Left renal pelvis (tissue), 4 donors: ENCODE results near the gene C10orf90. TPM values are rescaled to one million over a fixed set of nuclear protein-coding genes. Genes with fewer than 3 reads are reported as not detected.

ENCODE experiments used
- DNase-seq, 4 donors: peaks; one replicate each; pipeline ENCODE4 v3.0.0-alpha.2; 2013; ENCODE audit warnings: low read depth in 4 of 4, low spot score in 3 of 4
- polyA plus RNA-seq, 4 donors: library from polyadenylated mRNA; unstranded; fragments of 120-200 nt; gene quantifications; one replicate each; pipeline ENCODE4 v1.2.1, GENCODE V29; 2013; ENCODE audit not compliant: insufficient read length in 4 of 4

C10orf90 gene
- polyA plus RNA-seq, 4 donors, result 0.23 to 0.86 (median 0.43) TPM

DNA sequence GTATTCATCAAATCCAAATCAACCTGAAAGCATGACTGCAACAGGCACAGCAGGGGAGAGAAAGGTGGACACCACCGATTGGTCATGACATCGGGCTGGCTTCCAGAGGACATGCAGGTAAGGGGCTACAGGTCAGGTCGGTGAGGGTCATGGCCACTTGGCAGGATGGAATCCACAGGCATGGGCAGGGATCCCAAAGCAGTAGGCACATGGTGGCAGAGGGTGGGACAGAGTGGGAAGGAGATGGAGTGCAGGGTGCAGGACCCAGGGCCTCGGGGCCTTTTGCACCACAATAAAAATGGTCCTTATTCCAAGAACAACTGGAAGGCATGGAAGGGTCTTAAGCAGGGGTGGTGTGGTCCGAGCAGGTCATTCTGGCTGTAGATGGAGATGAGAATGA, 33.0 kb downstream of the C10orf90 start:
- no peak for DNase-seq

DNA sequence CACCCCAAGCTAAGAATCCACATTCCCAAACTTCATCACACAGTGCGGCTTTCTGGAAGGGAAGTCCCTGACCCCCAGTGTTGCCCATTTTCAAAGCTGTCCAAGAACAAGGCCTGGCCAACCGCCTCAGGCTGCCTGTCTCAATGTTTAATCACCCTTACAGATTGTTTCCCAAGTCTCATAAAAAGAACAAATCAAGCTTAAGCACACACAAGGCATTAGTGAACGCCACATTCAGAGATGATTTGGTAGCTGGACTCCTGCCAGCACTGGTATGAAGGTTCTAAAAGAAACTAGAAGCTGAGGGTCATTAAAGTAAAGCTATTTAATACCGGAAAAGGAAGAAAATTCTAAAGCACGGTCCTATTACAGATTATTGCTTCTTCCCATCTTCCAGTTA, 35.6 kb downstream of the C10orf90 start:
- peak in 2 of 4 donors; percentile 16 to 29 for DNase-seq

DNA sequence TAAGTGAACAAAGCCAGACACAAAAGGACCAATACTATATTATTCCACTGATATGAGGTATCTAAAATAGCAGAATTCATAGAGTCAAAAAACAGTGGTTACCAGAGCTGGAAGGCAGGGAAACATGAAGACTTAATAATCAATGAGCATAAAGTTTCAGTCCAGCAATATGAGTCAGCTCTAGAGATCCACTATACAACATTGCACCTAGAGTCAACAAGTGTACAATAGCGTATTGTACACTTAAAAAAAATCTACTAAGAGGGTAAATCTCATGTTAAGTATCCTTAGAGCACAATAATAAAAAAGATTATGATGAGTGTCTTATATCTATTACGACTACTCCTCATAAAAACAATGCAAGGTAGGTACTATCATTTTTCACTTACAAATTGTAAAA, 36.1 kb downstream of the C10orf90 start:
- DNase-seq, result no peak

DNA sequence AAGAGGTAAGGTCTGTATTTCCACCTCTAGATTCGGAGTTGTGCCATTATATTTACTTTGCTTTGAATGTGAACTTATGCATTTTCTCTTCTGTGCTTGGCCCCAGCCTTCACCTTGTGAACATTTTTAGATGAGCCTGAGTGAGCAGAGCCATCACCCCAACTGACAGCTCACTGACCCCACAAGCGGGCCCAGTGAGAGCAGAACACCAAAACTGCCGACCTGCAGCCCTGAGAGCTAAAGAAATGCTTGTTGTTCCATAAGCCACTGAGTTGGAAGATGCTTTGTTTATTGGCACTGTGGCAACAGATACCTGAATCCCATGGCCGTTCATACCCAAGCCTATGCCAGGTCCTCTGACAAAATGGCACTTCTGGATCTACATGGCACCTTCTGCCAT, 37.8 kb downstream of the C10orf90 start:
- no peak for DNase-seq

DNA sequence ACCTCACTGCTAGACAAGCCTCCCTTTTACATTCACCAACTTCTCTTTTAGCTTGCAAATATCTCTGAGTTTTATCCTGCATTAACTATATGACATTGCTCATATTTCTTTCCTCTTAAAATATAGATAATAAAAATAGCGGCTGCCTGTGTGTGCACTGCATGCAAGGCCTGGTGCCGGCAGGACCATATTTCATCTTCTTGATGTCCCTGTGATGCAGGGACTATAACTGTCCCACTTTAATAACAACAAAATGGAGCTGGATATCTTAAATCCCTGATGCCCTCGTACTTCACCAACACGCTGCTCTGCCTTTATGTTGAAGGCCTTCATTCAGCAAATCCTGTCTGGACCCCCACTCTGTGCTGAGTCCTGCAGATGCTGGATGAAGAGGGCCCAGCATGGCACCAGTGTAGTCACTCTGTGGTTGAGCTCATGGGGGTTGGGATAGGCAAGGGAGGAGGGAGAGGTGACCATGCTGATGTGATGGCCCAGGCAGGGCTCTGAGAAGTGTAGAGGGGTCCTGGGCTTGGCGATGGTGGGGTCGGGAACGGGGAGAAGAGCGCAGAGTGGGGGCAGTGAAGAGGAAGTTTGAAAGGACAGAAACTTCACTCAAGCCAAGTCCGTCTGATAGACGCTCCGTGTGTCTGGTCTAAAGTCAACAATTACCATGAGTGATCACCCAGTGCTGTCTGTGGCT, 40.4 kb downstream of the C10orf90 start:
- DNase-seq, result no peak

DNA sequence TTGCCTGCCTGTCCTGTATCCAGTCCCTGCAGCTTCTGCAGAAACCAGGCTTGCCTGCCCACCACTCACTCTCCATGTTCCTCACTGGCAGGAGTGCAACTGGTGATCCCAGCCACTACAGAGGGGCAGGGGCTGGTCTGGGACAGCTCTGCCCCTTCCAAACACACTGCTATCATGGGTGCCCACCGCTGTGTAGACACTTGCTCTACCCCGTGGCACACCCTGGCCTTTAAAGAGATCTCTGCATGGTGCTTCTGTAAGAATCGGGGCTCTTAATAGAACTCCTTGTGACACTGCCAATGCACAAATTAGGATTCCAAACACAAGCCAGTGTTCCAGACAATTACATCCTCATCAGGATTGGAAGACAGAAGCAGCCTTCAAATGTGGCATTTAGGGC, 41.7 kb downstream of the C10orf90 start:
- DNase-seq, result no peak

DNA sequence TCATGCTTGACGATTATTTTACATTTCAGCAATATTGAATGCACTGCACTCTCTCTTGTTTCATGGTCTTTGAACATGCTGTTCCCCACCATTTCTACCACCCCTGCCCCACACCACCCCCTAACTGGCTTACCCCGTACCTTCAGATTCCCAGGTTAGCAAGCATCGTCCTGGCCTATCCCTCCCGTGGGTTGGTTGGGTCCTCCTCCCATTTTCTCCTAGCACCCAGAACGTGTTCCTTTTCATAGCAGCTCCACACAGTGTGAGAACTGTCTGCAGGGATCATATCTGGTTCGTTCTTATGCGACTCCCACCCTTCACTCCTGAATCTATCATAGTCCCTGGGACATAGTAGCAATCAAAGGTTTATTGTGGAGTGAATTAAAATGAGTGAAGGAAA, 48.6 kb downstream of the C10orf90 start:
- DNase-seq, result no peak

DNA sequence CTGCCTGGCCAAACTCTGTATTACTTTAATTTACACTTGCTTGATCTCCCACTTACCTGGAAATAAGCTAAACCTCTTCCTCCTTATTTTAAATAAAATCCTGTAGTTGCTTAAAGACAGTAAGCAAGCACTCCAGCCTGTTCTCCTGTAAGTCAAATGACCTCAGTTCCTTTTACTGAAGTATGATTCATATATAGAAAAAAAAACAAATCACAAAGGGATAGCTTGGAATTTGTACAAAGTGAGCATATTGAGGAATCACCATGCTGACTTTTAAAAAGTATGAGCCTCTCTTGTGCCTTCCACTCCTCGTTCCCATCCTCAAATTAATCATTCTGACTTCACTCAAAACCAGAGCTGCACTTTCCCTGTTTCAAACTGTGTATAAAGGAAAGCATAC, 52.0 kb downstream of the C10orf90 start:
- DNase-seq, result no peak

DNA sequence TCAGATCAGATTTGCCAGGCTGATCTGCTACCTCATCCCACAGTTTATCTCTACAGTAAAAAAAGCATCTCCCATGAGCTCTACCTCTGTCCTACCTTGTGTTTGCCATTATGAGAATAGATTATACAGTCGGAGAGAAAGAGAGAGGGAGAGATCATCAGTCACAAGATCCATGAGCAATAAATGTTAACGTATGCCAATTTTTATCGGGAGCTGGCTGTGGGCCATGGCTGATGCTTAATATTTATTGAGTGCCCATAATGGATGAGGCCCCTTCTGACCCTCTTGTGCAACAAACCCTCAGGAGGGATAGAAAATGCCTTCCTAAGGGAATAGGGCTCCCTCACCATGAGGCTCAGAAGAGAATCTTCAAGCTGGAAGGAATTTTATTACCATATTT, 52.8 kb downstream of the C10orf90 start:
- DNase-seq, result no peak

DNA sequence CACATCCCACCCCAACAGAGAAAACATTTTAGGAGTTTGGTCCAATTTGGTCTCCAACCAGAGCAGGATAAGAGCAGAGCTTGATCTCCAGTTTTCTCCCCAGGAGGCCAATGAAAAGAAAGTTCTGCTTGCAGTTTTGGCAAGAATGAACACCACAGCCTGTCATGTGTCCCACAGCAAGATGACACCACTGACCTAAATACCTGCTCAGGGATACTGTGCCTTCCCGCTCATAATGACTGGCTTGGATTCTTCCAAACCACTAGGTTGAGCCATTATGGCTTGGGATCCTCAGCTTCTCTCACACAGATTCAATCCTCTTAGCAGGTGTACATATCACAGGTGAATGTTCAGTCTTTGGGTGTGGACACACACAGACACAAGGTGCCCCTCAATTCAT, 53.3 kb downstream of the C10orf90 start:
- DNase-seq, result no peak

DNA sequence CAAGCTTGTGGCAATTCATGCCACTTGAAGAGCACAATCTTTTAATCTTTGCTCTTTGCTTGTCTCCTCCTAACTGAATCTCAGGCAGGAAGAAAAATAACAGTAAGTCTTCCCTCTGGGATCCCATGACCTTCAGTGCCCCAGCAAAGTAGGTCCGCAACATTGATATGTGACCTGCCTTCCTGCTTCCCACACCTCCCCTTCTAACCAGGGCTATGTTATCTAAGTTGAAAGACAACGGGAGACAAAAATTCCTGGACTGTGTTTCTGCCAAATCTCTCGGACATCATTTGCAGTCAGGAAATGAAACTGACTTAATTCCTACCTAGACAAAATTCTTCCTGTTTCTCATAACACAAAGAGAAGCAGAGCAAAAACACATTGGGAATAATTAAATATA, 53.8 kb downstream of the C10orf90 start:
- DNase-seq, result no peak

DNA sequence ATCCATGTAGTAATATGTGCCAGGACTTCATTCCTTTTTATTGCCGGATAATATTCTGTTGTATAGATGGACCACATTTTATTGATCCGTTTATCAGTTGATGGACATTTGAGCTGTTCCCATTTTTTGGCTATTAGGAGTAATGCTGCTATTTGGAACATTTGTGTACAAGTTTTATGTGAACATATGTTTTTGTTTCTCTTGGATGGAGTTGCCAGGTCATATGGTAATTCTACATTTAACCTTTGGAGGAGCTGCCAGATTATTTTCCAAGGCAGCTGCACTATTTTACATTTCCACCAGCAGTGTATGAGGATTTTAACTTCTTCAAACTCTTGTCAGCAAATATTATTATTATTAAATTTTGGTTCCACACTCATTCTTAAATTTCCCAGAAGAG, 59.2 kb downstream of the C10orf90 start:
- DNase-seq, result peak; percentile 16 to 36 (median 30)

DNA sequence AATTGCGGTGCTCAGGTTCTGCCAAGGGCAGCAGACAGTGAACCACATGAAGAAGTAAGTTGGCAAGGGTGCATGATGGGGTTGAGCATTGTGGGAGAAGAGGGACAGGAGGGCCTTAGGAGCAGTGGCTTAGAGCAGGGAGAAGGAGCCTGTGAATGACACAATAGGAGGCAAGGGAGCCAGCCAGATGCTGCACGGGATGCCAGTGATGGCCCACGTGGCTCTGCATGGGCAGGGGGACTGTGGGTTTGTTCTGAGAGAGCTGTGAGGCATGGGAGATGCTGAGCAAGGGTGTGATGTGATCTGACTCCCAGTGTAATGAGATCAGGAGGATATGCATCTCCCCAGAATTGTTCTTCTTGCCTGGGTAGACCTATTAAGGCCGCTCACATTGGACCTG, 60.9 kb downstream of the C10orf90 start:
- no peak for DNase-seq

DNA sequence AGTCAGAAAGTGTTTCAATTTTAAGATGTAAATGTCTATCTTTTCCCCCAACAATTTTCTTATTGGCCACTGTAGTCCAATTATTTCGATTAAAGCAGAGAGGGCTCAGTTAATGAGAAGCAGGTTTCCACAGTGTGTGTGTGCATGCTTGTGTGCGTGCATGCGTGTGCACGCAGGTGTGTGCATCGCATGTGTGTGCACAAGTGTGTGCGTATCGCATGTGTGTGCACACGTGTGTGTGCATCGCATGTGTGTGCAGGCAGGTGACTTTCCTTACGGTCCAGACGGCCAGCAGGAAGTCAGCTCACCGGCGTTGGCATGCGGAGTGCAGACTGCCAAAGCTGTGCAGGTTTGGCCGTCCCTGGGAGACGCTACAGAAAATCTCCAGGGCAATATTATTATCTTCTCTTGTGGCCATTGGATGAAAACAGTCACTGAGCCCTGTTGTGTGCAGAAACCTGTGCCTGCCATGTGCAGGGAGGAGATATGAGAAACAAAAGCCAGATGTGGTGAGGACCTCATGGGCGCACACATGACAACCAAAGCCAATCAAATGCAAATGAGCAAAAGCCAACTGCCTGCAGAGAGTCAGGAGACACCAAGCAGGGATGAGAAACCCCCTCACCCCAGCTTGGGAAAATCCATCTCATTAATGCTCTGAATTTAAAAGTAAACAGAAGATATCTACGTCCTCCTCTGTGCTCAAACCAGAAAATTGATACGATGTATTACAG, 70.4 kb downstream of the C10orf90 start:
- DNase-seq, result no peak

DNA sequence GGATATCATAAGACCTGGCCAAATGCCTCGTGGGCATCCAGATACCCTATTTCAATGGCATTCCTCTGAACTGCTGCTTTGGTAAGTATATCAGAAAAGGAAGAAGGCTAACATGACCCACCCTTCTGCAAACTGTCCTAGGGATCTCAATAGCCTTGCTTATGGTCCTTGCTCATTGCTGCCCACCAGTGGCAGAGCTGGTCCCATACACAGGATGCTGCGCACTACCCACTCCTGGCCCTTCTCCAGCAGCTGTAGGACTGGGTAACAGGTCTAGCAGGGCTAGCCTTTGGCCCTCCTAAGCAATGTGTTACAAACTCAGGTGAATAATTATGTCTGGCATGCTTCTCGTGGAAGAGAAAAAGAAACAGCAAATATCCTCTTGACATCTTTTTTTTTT, 72.5 kb downstream of the C10orf90 start:
- no peak for DNase-seq

DNA sequence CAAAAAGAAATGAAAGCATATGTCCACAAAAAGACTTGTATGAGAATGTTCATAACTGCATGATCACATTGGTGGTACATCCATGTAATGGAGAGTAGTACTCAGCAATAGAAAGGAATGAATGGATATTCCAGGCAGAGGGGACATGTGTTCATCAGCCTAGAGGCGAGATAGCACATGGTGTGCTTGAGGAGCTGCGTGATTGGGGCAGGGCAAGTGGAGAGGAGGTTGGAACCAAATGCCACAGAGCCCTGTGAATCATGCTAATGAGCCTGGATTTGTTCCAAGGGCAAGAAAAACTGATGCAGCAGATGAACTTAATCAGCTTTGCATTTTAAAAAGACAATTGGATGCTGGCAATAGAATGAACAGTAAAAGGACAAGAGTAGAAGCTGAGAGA, 73.3 kb downstream of the C10orf90 start:
- no peak for DNase-seq

DNA sequence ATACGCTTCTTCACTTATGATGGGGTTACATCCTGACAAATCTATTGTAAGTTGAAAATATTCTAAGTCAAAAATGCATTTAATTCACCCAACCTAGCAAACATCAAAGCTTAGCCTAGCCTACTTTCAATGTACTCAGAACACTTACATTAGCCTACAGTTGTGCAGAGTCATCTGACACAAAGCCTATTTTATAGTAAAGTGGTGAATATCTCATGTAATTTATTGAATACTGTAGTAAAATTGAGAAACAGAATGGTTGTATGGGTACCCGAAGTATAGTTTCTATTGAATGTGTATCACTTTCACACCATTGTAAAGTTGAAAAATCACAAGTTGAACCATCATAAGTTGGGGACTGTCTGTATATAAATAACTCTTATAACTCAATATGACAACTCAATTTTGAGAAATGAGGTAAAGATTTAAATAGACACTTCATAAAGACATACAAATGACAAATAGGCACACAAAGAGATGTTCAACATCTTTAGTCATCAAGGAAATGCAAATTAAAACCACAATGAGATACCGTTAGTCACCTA, 73.9 kb downstream of the C10orf90 start:
- DNase-seq, result no peak

DNA sequence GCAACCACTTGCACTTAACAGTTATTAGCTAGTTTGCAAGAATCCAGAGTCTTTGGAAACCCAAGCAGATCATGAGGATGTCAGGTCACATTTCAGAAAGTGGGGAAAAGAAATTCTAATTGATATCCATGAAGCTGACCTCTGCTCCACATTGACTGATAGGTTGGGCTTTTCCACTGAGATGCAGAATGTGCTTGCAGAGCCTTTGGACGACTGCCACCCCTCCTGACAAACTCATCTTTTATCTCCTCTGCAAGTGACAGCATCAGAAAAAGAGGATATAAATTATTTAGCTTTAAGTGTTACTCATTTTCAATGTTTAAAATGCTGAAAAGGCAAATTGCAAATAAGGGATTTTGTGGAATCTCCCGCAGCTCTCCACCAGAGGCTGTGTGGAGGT, 75.3 kb downstream of the C10orf90 start:
- no peak for DNase-seq

DNA sequence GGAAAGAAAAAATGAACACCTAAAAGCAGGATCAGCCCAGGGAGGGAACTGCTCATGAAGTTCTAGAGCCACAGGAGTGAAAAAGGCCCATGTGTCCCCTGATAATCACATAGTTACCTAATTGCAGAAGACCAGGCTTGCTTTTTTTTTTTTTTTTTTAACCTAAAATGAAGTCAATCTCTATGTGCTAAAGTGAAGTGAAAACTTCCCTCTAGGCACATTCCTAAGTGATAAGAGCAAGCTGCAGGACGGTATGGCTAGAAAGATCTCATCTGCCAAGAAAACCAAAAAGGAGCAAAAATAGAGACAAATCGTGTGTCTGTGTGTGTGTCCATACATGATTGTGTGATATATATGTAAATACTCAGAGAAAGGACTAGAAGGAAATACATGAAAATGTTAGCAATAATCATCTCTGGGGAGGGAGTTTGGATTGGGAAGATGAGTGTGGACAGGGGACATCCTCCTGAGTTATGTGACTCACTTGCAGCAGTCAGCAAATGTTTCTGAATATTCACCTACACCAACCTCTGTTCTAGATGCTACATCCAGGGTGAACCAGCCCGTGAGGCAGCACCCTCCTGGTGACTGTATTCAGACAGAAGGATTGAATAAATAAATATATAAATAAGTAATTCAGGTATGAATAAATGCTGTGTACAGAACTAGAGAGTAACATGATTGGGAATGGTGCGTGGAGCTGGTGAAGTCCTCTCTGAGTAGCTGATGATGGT, 76.4 kb downstream of the C10orf90 start:
- no peak for DNase-seq

DNA sequence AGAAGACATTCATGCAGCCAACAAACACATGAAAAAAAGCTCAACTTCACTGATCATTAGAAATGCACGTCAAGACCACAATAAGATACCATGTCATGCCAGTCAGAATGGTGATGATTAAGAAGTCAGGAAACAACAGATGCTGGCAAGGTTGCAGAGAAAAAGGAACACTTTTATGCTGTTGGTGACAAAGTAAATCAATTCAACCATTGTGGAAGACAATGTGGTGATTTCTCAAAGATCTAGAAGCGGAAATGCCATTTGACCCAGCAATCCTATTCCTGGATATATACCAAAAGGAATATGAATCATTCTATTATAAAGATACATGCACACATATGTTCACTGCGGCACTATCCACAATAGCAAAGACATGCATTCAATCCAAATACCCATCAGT, 77.6 kb downstream of the C10orf90 start:
- DNase-seq, result no peak

DNA sequence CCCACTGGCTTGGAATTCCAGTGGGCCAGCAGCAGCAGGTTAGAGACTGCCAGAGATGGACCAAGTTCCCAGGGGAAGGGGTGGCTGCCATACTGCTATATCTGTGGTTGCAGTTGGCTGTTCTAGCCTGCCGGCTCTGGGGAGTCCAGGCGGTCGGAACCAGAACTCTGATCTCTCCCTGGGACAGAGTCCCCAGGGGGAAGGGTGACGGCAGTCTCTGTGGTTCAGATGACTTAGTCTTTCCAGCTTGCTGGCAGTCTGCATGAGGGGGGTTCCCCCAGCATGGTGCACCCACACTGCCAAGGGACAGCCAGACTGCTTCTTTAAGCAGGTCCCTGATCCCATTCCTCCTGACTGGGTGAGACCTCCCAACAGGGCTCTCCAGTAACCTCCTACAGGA, 82.5 kb downstream of the C10orf90 start:
- DNase-seq, result no peak

DNA sequence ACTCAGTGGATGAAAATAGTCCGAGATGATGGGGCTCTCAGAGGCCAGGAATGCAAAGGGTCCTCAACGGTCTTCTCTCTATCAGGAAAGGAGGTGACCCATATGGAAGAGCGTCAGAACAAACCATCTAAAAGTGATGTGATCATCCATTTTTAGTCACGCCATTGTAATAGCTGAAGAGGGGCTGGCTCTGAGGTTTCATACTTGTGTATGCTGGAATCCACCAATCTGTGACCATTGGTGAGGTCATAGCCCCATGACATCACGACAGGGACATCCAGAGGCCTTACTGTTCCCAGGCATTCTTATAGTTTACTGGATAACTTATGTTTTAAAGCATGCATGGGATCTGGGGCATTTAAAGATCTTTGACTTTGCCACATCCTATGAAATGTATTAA, 83.6 kb downstream of the C10orf90 start:
- DNase-seq, result no peak
